ENCODE results near the gene RAB35.

RAB35 gene

DNA sequence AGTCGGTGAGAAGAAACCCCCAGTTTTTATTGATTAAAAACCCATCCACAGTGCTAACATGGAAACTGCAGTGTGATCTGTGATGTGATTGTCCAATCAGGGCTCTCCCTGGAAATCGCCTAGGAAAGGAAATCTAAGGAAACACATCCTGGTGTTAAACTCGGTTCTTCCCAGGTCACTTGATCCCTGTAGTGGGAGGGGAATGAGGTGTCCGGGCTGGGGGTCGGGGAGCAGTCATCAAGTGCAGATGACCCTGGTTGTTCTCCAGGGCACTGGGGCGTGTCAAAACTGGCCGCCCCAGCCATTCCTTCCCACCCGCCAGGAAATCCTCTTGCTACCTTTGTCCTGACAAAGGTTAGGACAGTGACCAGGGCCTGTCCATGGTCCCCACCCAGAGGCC lies 20.8 kb downstream of the RAB35 start:
- ChIA-PET CTCF (no interaction called here), POLR2A (interaction anchor here (0.6 kb wide), 1 partner anchor 21 kb away, joined by 5 read pairs; the partner anchor contains the start of gene RAB35)
- Histone ChIP-seq H3K9me3 (ENCODE audit: control insufficient read depth, insufficient read depth, low read depth, low read length) (no peaks in the 10 kb centered on the region), H3K4me1 (ENCODE audit: control insufficient read depth, insufficient read depth, low read length) (peaks cover 8% of the 10 kb centered on the region; the same call in 1 of the 2 replicates), H3K4me3 (ENCODE audit: low read depth, low read length) (no peak overlapping the region), H3K27ac (ENCODE audit: extremely low read depth, low read depth, low read length) (no peak overlapping the region), H3K36me3 (ENCODE audit: control insufficient read depth in 2 of 2, insufficient read depth in 1 of 2, low read length in 2 of 2) (peaks cover 0 to 65% of the 10 kb centered on the region in 2 experiments; a peak in 2 of 3 replicates)
- TF ChIP-seq, protein P1, sequence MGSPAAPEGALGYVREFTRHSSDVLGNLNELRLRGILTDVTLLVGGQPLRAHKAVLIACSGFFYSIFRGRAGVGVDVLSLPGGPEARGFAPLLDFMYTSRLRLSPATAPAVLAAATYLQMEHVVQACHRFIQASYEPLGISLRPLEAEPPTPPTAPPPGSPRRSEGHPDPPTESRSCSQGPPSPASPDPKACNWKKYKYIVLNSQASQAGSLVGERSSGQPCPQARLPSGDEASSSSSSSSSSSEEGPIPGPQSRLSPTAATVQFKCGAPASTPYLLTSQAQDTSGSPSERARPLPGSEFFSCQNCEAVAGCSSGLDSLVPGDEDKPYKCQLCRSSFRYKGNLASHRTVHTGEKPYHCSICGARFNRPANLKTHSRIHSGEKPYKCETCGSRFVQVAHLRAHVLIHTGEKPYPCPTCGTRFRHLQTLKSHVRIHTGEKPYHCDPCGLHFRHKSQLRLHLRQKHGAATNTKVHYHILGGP (tag by site-specific recombination; IDR thresholded peaks at IDR 0.05) = no peak
- TF ChIP-seq KLF1 (tag by site-specific recombination; IDR thresholded peaks at IDR 0.05) (no peak), SCRT2 (tag by site-specific recombination; IDR thresholded peaks at IDR 0.05) (no peak), ZNF239 (tag by site-specific recombination; IDR thresholded peaks at IDR 0.05) (no peak), OVOL3 (tag by site-specific recombination; IDR thresholded peaks at IDR 0.05) (no peak), ZNF777 (tag by site-specific recombination; IDR thresholded peaks at IDR 0.05; ENCODE audit: borderline replicate concordance) (no peak), ZNF785 (tag by site-specific recombination; IDR thresholded peaks at IDR 0.05) (no peak), ZNF626 (tag by site-specific recombination; IDR thresholded peaks at IDR 0.05) (no peak), ZNF19 (tag by site-specific recombination; IDR thresholded peaks at IDR 0.05; ENCODE audit: low read depth) (no peak), ZNF837 (tag by site-specific recombination; IDR thresholded peaks at IDR 0.05) (no peak), ZNF214 (tag by site-specific recombination; IDR thresholded peaks at IDR 0.05; ENCODE audit: borderline replicate concordance) (no peak), ZNF16 (tag by site-specific recombination; IDR thresholded peaks at IDR 0.05; ENCODE audit: low read depth) (no peak), ZBTB17 (tag by site-specific recombination; IDR thresholded peaks at IDR 0.05) (no peak), KLF16 (tag by site-specific recombination; IDR thresholded peaks at IDR 0.05) (no peak)
- TF ChIP-seq, protein P2, sequence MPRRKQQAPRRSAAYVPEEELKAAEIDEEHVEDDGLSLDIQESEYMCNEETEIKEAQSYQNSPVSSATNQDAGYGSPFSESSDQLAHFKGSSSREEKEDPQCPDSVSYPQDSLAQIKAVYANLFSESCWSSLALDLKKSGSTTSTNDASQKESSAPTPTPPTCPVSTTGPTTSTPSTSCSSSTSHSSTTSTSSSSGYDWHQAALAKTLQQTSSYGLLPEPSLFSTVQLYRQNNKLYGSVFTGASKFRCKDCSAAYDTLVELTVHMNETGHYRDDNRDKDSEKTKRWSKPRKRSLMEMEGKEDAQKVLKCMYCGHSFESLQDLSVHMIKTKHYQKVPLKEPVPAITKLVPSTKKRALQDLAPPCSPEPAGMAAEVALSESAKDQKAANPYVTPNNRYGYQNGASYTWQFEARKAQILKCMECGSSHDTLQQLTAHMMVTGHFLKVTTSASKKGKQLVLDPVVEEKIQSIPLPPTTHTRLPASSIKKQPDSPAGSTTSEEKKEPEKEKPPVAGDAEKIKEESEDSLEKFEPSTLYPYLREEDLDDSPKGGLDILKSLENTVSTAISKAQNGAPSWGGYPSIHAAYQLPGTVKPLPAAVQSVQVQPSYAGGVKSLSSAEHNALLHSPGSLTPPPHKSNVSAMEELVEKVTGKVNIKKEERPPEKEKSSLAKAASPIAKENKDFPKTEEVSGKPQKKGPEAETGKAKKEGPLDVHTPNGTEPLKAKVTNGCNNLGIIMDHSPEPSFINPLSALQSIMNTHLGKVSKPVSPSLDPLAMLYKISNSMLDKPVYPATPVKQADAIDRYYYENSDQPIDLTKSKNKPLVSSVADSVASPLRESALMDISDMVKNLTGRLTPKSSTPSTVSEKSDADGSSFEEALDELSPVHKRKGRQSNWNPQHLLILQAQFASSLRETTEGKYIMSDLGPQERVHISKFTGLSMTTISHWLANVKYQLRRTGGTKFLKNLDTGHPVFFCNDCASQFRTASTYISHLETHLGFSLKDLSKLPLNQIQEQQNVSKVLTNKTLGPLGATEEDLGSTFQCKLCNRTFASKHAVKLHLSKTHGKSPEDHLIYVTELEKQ (tag by site-specific recombination; IDR thresholded peaks at IDR 0.05; ENCODE audit: borderline replicate concordance) = no peak
- TF ChIP-seq, protein P3, sequence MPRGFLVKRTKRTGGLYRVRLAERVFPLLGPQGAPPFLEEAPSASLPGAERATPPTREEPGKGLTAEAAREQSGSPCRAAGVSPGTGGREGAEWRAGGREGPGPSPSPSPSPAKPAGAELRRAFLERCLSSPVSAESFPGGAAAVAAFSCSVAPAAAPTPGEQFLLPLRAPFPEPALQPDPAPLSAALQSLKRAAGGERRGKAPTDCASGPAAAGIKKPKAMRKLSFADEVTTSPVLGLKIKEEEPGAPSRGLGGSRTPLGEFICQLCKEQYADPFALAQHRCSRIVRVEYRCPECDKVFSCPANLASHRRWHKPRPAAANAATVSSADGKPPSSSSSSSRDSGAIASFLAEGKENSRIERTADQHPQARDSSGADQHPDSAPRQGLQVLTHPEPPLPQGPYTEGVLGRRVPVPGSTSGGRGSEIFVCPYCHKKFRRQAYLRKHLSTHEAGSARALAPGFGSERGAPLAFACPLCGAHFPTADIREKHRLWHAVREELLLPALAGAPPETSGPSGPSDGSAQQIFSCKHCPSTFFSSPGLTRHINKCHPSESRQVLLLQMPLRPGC (tag by site-specific recombination; IDR thresholded peaks at IDR 0.05) = no peak
- TF ChIP-seq, protein P4, sequence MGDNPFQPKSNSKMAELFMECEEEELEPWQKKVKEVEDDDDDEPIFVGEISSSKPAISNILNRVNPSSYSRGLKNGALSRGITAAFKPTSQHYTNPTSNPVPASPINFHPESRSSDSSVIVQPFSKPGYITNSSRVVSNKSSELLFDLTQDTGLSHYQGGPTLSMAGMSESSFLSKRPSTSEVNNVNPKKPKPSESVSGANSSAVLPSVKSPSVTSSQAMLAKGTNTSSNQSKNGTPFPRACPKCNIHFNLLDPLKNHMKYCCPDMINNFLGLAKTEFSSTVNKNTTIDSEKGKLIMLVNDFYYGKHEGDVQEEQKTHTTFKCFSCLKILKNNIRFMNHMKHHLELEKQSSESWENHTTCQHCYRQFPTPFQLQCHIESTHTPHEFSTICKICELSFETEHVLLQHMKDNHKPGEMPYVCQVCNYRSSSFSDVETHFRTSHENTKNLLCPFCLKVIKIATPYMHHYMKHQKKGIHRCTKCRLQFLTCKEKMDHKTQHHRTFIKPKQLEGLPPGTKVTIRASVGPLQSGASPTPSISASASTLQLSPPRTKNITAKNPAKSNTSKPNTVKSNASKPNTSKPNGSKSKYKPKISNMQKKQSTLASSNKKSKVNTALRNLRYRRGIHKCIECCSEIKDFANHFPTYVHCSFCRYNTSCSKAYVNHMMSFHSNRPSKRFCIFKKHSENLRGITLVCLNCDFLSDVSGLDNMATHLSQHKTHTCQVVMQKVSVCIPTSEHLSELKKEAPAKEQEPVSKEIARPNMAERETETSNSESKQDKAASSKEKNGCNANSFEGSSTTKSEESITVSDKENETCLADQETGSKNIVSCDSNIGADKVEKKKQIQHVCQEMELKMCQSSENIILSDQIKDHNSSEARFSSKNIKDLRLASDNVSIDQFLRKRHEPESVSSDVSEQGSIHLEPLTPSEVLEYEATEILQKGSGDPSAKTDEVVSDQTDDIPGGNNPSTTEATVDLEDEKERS (tag by site-specific recombination; IDR thresholded peaks at IDR 0.05) = no peak

Measured in HEK293 (cell line).